Stimulated activated CD4-positive, alpha-beta T cell treated with anti-CD3 and anti-CD28 coated beads, Interleukin-4, amount 100 ng/mL, for 24 hours (primary cell): Measurements from ENCODE around the gene NF2.
"Not testable (repeated sequence)": the region's sequence is repeated elsewhere in the genome, so short reads cannot be mapped to it uniquely, and the experiment has no call there.

Experiments
- DNase-seq: peaks from one replicate; pipeline ENCODE4 v3.0.0-alpha.2; 2020

Gene NF2

DNA sequence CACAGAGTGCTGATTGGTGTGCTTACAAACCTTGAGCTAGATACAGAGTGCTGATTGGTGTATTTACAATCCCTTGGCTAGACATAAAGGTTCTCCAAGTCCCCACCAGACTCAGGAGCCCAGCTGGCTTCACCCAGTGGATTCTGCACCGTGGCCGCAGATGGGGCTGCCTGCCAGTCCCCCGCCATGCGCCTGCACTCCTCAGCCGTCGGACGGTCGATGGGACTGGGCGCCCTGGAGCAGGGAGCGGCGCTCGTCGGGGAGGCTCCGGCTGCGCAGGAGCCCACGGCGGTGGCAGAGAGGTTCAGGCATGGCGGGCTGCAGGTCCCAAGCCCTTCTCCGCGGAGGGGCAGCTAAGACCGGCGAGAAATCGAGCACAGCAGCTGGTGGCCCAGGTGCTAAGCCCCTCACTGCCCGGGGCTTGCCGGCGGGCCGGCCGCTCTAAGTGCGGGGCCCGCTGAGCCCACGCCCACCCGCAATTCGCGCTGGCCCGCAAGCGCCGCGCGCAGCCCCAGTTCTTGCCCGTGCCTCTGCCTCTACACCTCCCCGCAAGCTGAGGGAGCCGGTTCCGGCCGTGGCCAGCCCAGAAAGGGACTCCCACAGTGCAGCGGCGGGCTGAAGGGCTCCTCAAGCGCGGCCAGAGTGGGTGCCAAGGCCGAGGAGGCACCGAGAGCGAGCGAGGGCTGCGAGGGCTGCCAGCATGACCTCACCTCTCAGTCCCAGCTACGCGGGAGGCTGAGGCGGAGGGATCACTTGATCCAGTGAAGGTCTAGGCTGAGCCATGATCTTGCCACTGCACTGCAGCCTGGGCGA, 5.4 kb upstream of the NF2 start:
- not testable (repeated sequence) for DNase-seq

- no peak for DNase-seq
These were observed 4.8 kb upstream of the NF2 start for GRCh38 chr22:29598684-29599020.

DNA sequence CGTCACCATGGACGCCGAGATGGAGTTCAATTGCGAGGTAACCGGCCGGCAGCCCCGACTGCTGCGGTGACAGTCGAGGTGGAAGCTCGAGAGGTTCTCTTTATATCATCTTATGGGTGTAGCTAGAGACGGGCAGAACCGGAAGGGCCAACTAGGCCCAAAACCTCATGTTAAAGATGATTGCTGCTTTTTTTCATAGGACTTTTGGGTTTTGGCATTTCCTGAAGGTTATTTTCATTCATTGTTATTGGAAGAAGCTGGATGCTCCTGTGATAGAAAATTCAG, 585 bp downstream of the NF2 start:
- DNase-seq, result peak; percentile 44

- no peak for DNase-seq
These were observed 2.1 kb downstream of the NF2 start for GRCh38 chr22:29605527-29605850.

DNA sequence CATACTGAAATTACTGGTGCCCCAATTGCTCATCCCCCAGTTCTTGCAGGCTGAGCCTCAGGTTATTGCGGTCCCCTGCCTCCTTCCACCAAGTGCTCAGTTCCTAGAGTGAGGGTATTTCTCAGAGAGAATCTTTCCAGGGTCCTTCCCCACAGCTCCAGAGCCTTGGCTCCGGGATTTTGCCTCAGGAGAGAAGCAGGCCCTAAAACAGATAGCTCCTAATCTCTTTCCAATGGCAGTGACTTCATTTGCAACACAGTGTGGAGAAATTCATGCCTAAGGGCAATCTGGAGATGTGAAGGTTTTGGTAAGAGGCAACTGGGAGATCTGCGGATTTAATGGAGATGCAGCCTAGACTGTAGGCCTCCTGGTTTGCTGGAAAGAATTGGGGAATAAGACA, 2.9 kb downstream of the NF2 start:
- no peak for DNase-seq

DNA sequence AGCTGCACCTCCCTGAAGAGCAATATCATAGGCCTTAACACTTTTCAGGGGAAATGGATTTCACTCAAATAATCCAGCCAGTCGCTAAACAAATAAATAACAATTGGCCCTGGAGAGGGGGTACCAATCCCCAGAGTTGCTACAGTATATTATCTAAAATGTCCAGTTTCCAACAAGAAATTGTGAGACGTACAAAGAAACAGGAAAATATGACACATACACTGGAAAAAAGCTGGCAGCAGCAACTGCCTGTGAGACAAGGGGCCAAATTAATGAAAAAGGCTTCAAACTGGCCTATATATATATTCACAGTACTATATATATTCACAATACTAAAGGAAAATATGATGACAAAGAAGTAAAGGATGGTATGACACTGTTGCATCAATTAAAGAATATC, 4.0 kb downstream of the NF2 start:
- no peak for DNase-seq

GRCh38 chr22:29609139-29609538, 5.7 kb downstream of the NF2 start:
- no peak for DNase-seq

DNA sequence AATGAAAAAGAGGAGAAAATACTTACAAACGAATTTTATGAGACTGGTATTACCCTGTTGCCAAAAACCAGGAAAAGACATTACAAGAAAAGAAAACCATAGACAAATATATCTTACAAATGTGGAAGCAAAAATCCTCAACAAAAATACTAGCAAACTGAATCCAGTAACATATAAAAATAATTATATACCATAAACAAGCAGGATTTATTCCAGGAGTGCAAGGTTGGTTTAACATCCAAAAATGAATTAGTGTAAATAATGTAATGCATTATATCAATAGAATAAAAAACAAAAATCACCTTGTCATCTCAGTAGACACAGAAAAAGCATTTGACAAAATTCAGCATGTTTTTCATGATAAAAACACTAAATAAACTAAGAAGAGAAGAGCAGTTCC, 7.3 kb downstream of the NF2 start:
- DNase-seq, result no peak

GRCh38 chr22:29615705-29616327, 12.4 kb downstream of the NF2 start:
- no peak for DNase-seq

DNA sequence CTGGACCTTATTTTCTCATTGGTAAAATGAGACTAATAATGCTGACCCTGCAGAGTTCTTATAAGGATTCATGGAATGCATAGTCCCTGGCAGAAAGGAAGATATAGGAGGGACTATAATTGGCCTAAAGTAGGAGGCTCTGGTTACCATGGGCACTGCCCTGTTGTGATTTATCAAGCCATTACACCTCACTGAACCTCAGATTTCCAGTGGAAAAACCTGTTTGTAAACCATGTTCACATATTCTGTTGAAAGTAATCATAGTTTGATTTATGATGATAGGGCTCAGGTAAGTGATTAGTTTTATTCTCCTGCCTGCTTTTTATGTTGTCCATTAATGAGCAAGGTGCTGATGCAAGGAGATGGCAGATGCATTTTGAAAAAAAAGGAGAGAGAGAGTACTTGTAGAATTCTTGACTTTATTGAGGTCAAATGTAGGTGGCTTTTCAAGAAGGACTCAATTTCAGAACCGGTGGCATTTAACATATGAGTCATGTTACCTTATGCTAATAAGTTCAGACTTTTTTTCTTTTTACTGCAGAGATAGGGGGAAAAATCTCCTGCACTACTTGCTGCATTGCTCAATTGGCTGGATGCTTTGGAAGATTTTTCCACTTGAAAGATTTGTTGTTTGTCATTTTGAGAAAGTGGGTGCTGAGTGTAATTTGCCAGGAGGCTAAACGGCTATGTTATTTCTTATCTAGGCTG, 14.6 kb downstream of the NF2 start:
- no peak for DNase-seq

DNA sequence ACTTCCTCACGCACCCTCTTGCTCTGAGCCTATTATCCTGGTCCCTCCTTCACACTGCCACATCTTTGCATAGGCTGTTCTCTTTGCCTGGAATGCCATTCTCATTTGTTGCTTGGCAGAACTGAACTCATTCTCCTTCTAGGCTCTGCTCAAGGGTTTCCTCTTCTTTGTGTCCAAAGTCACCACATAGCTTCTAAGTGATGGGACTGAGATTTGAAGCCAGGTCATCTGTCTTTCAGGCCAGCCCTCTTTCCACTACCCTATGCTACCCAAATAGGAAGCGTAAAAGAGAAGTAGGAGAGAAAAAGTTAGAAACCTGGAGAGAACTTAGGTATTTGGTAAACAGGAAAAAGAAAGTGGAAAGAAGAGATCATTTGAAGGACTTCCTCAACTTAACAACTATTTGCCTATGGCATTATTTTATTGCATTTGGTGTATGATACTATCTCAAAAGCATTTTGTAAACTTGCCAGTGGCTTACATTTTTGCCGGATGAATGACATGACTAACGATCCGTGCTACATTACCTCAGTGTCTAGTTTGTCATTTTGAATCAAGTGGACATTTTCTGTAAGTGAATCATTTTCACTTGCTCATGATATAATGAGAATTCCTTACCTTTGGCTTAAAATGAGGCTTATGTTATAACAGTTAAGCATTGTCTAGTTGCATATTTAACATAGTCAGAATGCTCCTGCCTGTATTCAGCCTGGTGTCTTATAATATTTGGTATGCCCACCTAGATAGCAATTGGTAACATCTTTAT, 18.5 kb downstream of the NF2 start:
- DNase-seq, result no peak

DNA sequence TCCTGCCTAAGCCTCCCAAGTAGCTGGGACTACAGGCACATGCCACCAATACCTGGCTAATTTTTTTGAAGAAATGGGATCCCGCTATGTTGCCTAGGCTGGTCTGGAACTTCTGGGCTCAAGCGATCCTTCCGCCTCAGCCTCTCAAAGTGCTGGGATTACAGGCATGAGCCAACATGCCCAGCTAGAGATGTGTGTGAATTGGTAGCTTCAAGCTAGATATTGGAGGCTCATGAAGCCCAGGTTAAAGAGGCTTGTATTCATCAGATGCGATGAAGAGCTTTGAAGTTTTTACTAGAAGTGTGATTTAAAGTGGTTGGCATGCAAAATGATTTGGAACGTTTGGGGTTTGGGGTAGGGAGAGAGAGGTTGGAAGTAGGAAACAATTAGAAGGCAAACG, 19.6 kb downstream of the NF2 start:
- DNase-seq, result no peak

DNA sequence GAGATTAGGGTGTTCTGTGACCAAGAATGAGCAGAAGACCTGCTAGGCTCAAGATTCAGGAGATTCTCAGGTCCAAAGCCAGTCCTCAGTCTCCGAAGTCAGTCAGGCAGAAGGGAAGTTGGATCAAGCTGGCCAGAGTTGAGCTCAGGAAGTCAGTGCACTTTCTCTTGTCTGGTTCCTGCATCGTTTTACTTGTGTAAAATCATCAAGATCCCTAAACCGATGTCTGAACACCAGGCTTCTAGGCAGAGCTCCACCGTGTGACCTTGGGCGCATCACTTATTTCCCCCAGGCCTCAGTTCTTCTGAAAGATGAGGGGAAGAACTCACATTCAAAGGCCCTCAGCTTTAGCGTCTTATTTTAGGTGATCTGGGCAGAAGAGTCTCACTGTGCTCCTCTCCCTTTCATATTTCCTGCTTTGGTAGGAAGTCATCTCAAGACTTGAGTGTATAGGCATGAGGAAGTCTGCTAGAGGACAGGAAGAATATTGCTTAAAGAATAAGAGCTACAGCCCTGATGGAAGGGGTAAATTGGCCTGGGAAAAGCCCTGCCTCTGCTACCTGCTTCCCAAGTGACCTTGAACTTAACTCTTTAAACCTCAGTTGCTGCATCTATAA, 20.2 kb downstream of the NF2 start:
- DNase-seq, result no peak

GRCh38 chr22:29625090-29625825, 21.8 kb downstream of the NF2 start:
- DNase-seq, result peak; percentile 42

- DNase-seq, result no peak
These were observed 23.2 kb downstream of the NF2 start for GRCh38 chr22:29626497-29627195.

- no peak for DNase-seq
These were observed 23.7 kb downstream of the NF2 start for GRCh38 chr22:29627196-29627535.

GRCh38 chr22:29628996-29629902, 25.8 kb downstream of the NF2 start:
- DNase-seq, result no peak

DNA sequence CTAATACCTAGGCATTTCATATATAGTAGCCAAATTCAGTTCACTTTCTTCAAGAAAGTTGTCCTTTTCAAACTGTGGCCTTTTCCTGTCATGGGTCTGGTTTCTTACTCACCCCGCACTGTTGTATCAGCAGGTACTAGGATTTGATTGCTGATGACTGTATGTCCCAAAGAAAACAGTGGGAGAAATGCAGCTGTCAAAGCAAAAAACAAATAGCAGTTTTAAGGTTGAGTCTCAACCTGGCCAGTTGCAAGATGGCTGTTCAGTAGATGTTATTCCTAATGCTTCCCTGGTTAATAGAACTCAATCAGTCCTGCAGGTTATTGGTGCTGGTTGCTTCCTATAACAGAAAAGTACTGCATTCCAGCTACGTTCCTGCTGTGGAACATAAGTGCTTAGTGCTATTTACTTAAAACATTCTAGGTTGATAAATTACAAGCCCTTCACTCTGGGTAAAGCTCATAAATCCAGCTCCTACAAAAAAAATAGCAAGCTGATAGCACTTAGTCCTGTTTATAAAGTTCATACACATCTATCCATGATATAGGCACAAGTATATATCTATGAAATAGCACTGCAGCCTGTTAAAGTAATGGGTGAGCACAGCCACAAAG, 26.6 kb downstream of the NF2 start:
- no peak for DNase-seq

DNA sequence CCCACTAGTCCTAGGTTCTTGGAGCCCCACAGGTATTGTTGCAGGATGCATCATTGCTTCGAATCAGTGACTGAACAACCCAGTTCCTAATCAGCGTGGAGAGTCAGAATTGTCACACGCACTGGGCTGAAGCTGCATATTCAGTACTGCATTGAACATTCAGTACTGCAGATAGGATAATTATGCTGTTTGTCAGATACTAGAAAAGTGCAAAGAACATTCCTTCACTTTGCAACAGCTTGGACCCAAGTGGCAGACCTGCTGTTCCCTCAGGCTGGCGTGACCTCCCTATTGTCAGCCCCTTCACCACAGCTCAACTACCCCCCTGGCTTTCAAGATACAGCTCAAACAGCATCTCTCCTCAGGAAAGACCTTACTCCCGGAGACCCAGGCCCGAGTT, 27.6 kb downstream of the NF2 start:
- no peak for DNase-seq

GRCh38 chr22:29631725-29632124, 28.3 kb downstream of the NF2 start:
- no peak for DNase-seq

DNA sequence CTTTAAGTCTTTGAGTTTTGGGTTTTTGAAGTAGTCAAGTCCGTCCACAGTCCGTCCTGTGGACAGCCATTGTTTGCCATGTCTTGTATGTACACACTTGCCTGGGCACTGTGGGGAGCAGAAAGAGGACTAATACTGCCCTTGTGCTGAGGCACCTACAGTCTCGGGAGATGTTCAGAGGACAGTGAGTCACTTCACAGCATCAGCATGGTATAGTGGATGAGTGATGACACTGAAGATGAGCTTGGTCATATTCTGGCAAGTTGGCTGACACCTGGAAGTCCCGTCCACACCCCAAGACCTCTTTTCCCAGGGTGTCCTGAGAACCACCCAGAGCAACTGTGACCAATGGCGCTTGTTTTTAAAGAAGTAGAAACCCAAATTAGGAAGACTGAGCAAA, 29.2 kb downstream of the NF2 start:
- no peak for DNase-seq
